Stimulated activated CD8-positive, alpha-beta memory T cell treated with anti-CD3 and anti-CD28 coated beads, Interleukin-12 subunit alpha, Interleukin-12 subunit beta, amount 100 ng/mL, for 1 hour (primary cell): ENCODE measurements around the gene HEATR5A.
"Not testable (repeated sequence)": the region's sequence is repeated elsewhere in the genome, so short reads cannot be mapped to it uniquely, and the experiment has no call there.

Experiments
- DNase-seq: peaks from one replicate; pipeline ENCODE4 v3.0.0-alpha.2; 2020; ENCODE audit warnings: low read depth

HEATR5A gene

GRCh38 chr14:31326111-31326510, 94.2 kb downstream of the HEATR5A start:
- DNase-seq: no peak

- no peak for DNase-seq
These were observed 96.9 kb downstream of the HEATR5A start for GRCh38 chr14:31323419-31323818.

GRCh38 chr14:31320922-31321766, 99.2 kb downstream of the HEATR5A start:
- no peak for DNase-seq

GRCh38 chr14:31320216-31320615, 100.1 kb downstream of the HEATR5A start:
- DNase-seq: no peak

GRCh38 chr14:31319701-31320100, 100.6 kb downstream of the HEATR5A start:
- no peak for DNase-seq

- DNase-seq: no peak
These were observed 107.4 kb downstream of the HEATR5A start for GRCh38 chr14:31312934-31313333.

- DNase-seq: not testable (repeated sequence)
These were observed 108.0 kb downstream of the HEATR5A start for GRCh38 chr14:31312370-31312769.

- DNase-seq: no peak
These were observed 112.7 kb downstream of the HEATR5A start for GRCh38 chr14:31307618-31308017.

GRCh38 chr14:31307198-31307597, 113.2 kb downstream of the HEATR5A start:
- no peak for DNase-seq

GRCh38 chr14:31303654-31304053, 116.7 kb downstream of the HEATR5A start:
- no peak for DNase-seq

- no peak for DNase-seq
These were observed 119.5 kb downstream of the HEATR5A start for GRCh38 chr14:31300883-31301282.

GRCh38 chr14:31300296-31300695, 120.1 kb downstream of the HEATR5A start:
- no peak for DNase-seq

- DNase-seq: no peak
These were observed 122.5 kb downstream of the HEATR5A start for GRCh38 chr14:31297701-31298344.

- no peak for DNase-seq
These were observed 123.2 kb downstream of the HEATR5A start for GRCh38 chr14:31297112-31297511.

- DNase-seq: no peak
These were observed 125.5 kb downstream of the HEATR5A start for GRCh38 chr14:31294746-31295405.

GRCh38 chr14:31292937-31293616, 127.3 kb downstream of the HEATR5A start:
- DNase-seq: no peak

GRCh38 chr14:31291210-31291609, 129.1 kb downstream of the HEATR5A start:
- DNase-seq: no peak

- DNase-seq: no peak
These were observed 132.9 kb downstream of the HEATR5A start for GRCh38 chr14:31287294-31287972.

GRCh38 chr14:31286456-31287293, 133.7 kb downstream of the HEATR5A start:
- no peak for DNase-seq

- no peak for DNase-seq
These were observed 136.6 kb downstream of the HEATR5A start for GRCh38 chr14:31283578-31284252.
